Liver (tissue), 3 donors: ENCODE measurements around the gene ABHD5.

Source experiments
- CTCF ChIP-seq: fragments of 150-350 bp; IDR thresholded peaks from 2 replicates; pipeline ENCODE4 v1.5.1; 2017; ENCODE audit warnings: improper control_type of control experiment, low read depth, low read length; ENCODE audit not compliant: missing input control
- FOXA1 ChIP-seq: IDR thresholded peaks from 2 replicates; pipeline ENCODE4 v1.6.1; 2016; ENCODE audit warnings: antibody characterized with exemption
- GABPA ChIP-seq, 2 donors: IDR thresholded peaks in 1 of 2; conservative IDR thresholded peaks in 1 of 2; 2 replicates each; pipeline ENCODE4 v1.6.1; 2016; ENCODE audit warnings: antibody characterized with exemption in 2 of 2, mild to moderate bottlenecking in 1 of 2, moderate library complexity in 1 of 2
- JUND ChIP-seq, 2 donors: IDR thresholded peaks; 2 replicates each; pipeline ENCODE4 v1.6.1; 2016; ENCODE audit warnings: antibody characterized with exemption in 2 of 2
- MAX ChIP-seq: IDR thresholded peaks from 2 replicates; pipeline ENCODE4 v1.6.1; 2016; ENCODE audit warnings: antibody characterized with exemption
- RAD21 ChIP-seq, 2 donors: IDR thresholded peaks; 2 replicates each; pipeline ENCODE4 v1.6.1; 2016; ENCODE audit warnings: antibody characterized with exemption in 2 of 2, mild to moderate bottlenecking in 2 of 2
- REST ChIP-seq: IDR thresholded peaks from 2 replicates; pipeline ENCODE4 v1.6.1; 2016; ENCODE audit warnings: antibody characterized with exemption, mild to moderate bottlenecking
- TAF1 ChIP-seq: conservative IDR thresholded peaks from 2 replicates; pipeline ENCODE4 v1.6.1; 2016; ENCODE audit warnings: antibody characterized with exemption, mild to moderate bottlenecking
- YY1 ChIP-seq: IDR thresholded peaks from 2 replicates; pipeline ENCODE4 v1.6.1; 2016; ENCODE audit warnings: antibody characterized with exemption, mild to moderate bottlenecking
- donor health status: healthy.
- donor health status: healthy.

DNA sequence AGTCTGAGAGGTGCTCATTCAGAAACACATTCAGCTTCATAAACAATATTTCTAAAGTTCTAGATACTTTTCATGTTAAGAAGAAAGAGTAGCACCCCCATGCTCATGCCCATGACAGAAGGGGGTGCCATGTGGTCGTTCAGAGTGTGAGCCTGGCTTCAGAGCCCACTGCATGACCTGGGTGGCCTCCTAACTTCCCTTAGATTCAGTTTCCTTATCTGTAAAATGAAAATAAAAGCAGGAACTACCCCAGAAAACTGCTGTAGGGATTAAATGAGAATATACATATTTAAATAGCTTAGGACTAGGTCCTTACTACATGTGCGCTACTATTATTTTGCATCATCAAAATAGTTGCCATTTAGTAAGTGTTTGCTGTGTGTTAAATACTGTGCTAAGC lies 69.2 kb downstream of the ABHD5 start:
- TF ChIP-seq CTCF (no peak), MAX (no peak), FOXA1 (no peak), JUND (IDR thresholded peaks at IDR 0.05) (no peak), REST (no peak), YY1 (no peak), TAF1 (no peak), RAD21 (IDR thresholded peaks at IDR 0.05) (no peak), GABPA (IDR thresholded peaks at IDR 0.05 in 1 of 2, conservative IDR thresholded peaks at IDR 0.05 in 1 of 2) (no peak)
